Retinal pigment epithelial cell (primary cell): ENCODE data around the gene FMN1.

Experiments
- DNase-seq: peaks from one replicate; pipeline ENCODE4 v3.0.0-alpha.2; 2010; ENCODE audit warnings: low read depth
- H3K4me3 ChIP-seq: 2 replicates; pipeline ENCODE4 v1.5.1; 2011; ENCODE audit warnings: mild to moderate bottlenecking, low read length, control low read depth, moderate library complexity
- CTCF ChIP-seq: conservative IDR thresholded peaks from 2 replicates; pipeline ENCODE4 v1.5.1; 2011; ENCODE audit warnings: low read depth, low read length, control low read depth, inconsistent platforms

Gene FMN1

GRCh38 chr15:33125894-33126537 is 68.5 kb downstream of the FMN1 start:
- no peak overlapping the region for H3K4me3 ChIP-seq
- no peak for DNase-seq
- no peak for TF ChIP-seq CTCF

GRCh38 chr15:33124811-33125210 is 69.7 kb downstream of the FMN1 start:
- no peak overlapping the region for H3K4me3 ChIP-seq
- DNase-seq = no peak
- TF ChIP-seq CTCF = no peak

GRCh38 chr15:33124279-33124678 is 70.2 kb downstream of the FMN1 start:
- no peak for TF ChIP-seq CTCF
- DNase-seq = no peak
- H3K4me3 ChIP-seq = no peak overlapping the region

GRCh38 chr15:33119865-33120264 is 74.6 kb downstream of the FMN1 start:
- no peak for TF ChIP-seq CTCF
- no peak overlapping the region for H3K4me3 ChIP-seq
- DNase-seq = no peak

GRCh38 chr15:33119273-33119672 is 75.2 kb downstream of the FMN1 start:
- TF ChIP-seq CTCF = no peak
- no peak for DNase-seq
- no peak overlapping the region for H3K4me3 ChIP-seq

- no peak overlapping the region for H3K4me3 ChIP-seq
- TF ChIP-seq CTCF = no peak
- DNase-seq = no peak
These were observed 78.3 kb downstream of the FMN1 start for GRCh38 chr15:33116198-33116597.

GRCh38 chr15:33115191-33115861 is 79.2 kb downstream of the FMN1 start:
- DNase-seq = no peak
- no peak overlapping the region for H3K4me3 ChIP-seq
- no peak for TF ChIP-seq CTCF
